SIG-M5 treated with dmso at 0.1 percent for 504 hours (cell line): ENCODE data around the gene RAF1.
"Not testable (repeated sequence)": the region's sequence is repeated elsewhere in the genome, so short reads cannot be mapped to it uniquely, and the experiment has no call there.

Experiments used
- DNase-seq: peaks from one replicate; lab custom pipeline; 2025; ENCODE audit not compliant: unreplicated experiment; lab: John Stamatoyannopoulos, UW

Gene RAF1

GRCh38 chr3:12663936-12664908 is at the start of gene RAF1:
Gene RAF1, minus strand, starts transcription at chr3:12664117. Its CDS starts 45,396 bp downstream, at chr3:12618721.
- peak; percentile 99 for DNase-seq

GRCh38 chr3:12710062-12710461 is 46.1 kb upstream of the RAF1 start:
- no peak for DNase-seq

GRCh38 chr3:12709334-12709733 is 45.4 kb upstream of the RAF1 start:
- DNase-seq: no peak

GRCh38 chr3:12708584-12709192 is 44.8 kb upstream of the RAF1 start:
- DNase-seq: no peak

- DNase-seq: peak; percentile 66
Observed at GRCh38 chr3:12707449-12707848, 43.5 kb upstream of the RAF1 start.

- peak; percentile 85 for DNase-seq
Observed at GRCh38 chr3:12706504-12707253, 42.8 kb upstream of the RAF1 start.

GRCh38 chr3:12705981-12706380 is 42.1 kb upstream of the RAF1 start:
- DNase-seq: no peak

- no peak for DNase-seq
Observed at GRCh38 chr3:12705374-12705926, 41.5 kb upstream of the RAF1 start.

GRCh38 chr3:12702501-12702900 is 38.6 kb upstream of the RAF1 start:
- no peak for DNase-seq

- DNase-seq: not testable (repeated sequence)
Observed at GRCh38 chr3:12701601-12702000, 37.7 kb upstream of the RAF1 start.

- DNase-seq: no peak
Observed at GRCh38 chr3:12700800-12701199, 36.9 kb upstream of the RAF1 start.

- no peak for DNase-seq
Observed at GRCh38 chr3:12695916-12696315, 32.0 kb upstream of the RAF1 start.

- no peak for DNase-seq
Observed at GRCh38 chr3:12695112-12695511, 31.2 kb upstream of the RAF1 start.

GRCh38 chr3:12692444-12692843 is 28.5 kb upstream of the RAF1 start:
- DNase-seq: no peak

- DNase-seq: no peak
Observed at GRCh38 chr3:12689997-12690711, 26.2 kb upstream of the RAF1 start.

GRCh38 chr3:12687948-12688347 is 24.0 kb upstream of the RAF1 start:
- no peak for DNase-seq

GRCh38 chr3:12686096-12686495 is 22.2 kb upstream of the RAF1 start:
- no peak for DNase-seq

GRCh38 chr3:12681943-12682390 is 18.1 kb upstream of the RAF1 start:
- DNase-seq: peak; percentile 99

GRCh38 chr3:12681089-12681942 is 17.4 kb upstream of the RAF1 start:
- DNase-seq: no peak

- no peak for DNase-seq
Observed at GRCh38 chr3:12679468-12679867, 15.6 kb upstream of the RAF1 start.
